ENCODE measurements around the gene CDK5RAP2.

- TF ChIP-seq CTCF (conservative IDR thresholded peaks at IDR 0.05) (no peak), ZFX (IDR thresholded peaks at IDR 0.05) (no peak)
Measured at GRCh38 chr9:120616966-120617935, 37.3 kb upstream of the CDK5RAP2 start.

Measured in C4-2B (cell line).